ENCODE data around the gene PDILT.

PDILT gene

DNA sequence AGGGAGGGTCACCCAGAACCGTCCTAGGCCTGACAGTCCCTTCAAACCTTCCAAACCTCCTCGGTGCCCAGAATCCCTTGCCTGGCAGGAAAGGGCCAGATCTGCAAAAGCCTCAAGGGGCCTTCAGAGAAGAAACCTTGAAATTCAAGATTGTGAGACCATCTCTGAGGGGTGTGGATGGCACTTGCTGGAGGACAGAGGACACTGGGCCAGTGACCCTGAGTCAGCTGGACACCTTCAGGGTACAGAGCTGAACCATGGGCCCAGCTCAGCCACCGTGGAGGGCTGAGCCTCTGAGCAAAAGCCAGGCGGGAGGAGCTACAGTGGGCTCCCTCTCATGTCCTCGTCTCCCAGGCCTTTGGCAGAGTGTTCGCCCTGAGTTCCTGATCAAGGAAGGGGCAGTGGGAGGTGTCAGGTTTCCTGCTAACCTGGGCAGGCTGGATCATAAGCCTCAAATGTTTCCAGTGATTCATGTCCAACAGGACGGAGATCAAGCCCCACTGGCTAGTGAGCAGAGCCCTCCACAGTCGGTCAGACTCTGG is 3.0 kb downstream of the PDILT start:
- DNase-seq (ENCODE audit: low read depth), result no peak

DNA sequence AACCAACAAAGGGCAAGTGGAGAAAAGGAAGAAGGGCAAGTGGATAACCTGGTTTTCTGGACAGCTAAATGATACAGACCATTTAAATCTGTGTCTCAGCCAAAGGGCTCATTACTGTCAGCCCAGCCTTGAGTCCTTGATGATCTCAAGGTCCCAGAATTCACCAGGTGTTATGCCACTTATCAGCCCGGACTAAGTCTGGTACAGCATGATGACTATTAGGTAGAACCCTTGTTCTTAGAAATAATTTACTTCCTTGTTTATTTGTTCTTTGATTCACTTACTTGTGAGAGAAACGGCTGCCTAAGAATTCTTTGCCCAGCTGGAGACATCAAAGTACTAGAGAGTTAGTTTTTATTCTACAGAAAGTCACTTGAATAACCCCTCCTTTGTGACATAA is 3.5 kb downstream of the PDILT start:
- DNase-seq (ENCODE audit: low read depth), result no peak

DNA sequence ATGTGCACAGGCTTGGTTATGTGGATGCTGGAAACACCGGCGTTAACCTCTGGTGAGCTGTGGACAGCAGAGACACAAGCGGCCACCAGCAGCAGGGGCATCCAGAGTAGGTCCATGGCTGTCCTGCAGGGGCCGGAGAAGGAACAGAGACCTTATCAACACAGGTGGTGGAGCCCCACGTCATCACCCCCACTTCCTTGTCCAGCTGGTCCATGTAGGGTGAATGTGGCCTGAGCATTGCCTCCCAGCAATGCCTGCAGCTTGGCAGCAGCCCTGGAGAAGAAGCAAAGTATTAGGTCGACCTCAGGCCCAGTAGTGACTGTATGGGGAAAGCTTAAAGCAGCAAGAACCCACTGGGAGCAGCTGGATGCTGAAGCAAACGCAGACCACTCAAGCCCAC is 5.4 kb downstream of the PDILT start:
- no peak for DNase-seq (ENCODE audit: low read depth)

DNA sequence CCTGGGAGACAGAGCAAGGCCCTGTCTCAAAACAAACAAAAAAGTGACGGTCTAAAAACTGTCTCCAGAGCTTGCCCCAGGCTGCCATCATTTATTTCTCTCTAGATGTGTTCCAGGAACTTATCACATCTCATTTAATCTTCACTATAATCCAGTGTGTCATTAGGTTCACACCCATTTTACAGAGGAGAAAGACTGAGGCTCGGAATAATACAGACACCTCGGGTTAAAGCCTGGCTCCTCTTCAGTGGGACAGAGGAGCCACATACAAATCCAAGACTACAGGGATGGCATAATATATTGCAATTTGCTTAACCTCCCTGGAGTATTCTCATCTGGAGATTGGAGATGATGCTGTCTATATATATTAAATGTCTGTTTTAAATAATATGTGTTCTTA is 5.9 kb downstream of the PDILT start:
- no peak for DNase-seq (ENCODE audit: low read depth)

DNA sequence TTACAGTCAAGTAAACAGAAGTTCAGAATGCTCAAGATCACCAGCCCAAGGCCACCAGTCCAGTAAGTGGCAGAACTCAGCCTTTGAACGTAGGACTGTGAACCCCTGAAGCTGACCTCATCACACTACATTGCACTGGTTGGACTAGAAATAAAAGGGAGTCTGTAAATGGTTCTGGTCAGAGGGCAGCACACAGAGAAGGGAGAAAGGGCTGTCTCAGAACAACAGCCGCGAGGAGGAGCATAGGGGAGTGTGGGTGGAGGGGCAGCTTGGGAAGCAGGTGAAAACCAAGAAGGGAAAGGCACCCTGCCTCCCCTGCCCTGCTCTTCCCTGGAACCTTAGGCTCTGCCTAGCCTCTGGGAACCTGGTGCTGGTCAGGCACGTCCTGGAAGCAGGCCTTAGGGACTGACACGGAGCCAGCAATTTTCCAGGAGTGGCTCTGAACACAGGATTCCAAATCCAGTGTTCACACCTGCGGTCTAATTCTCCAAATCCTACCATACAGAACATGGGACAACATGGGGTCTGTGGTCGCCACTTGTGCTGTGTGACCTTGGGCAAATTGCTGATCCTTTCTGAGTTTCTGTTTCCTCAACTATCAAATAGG is 7.0 kb downstream of the PDILT start:
- DNase-seq (ENCODE audit: low read depth), result no peak

DNA sequence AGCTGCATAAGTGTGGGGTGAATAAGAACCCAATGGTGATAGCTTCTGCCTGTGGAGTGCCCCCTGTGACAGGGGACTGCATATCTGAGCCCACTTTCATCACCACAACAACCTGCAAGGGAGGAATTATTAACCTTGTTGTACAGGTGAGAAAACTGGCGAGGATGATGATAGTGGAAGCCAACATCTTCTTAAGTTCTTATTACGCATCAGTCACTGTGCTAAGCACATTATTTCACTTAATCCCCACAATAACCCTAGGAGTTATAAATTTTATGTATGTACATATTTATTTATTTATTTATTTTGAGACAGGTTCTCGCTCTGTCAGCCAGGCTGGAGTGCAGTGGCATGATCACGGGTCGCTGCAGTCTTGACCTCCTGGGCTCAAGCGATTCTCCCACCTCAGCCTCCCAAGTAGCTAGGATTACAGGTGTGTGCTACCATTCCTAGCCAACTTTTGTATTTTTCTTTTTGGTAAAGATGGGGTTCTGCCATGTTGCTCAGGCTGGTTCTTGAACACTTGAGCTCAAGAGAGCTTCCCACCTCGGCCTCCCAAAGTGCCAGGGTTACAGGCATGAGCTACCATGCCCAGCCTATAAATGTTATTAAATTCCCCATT is 7.6 kb downstream of the PDILT start:
- no peak for DNase-seq (ENCODE audit: low read depth)

DNA sequence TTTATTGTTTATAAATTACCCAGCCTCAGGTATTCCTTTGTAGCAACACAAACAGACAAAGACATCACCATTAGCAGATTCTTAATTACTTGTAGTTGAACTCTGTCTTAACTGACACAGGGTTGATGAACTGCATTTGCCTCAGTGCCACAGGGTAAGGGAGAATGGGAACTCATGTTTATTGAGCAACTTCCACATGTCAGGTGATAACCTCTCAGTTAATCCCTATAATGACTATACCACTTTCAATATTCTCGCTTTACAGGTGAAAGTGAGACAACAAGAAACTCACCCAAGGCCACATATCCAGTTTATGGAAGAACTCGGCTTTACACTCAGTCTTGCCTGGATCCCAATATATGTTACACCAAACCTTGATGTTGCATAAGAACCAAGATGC is 8.6 kb downstream of the PDILT start:
- no peak for DNase-seq (ENCODE audit: low read depth)

DNA sequence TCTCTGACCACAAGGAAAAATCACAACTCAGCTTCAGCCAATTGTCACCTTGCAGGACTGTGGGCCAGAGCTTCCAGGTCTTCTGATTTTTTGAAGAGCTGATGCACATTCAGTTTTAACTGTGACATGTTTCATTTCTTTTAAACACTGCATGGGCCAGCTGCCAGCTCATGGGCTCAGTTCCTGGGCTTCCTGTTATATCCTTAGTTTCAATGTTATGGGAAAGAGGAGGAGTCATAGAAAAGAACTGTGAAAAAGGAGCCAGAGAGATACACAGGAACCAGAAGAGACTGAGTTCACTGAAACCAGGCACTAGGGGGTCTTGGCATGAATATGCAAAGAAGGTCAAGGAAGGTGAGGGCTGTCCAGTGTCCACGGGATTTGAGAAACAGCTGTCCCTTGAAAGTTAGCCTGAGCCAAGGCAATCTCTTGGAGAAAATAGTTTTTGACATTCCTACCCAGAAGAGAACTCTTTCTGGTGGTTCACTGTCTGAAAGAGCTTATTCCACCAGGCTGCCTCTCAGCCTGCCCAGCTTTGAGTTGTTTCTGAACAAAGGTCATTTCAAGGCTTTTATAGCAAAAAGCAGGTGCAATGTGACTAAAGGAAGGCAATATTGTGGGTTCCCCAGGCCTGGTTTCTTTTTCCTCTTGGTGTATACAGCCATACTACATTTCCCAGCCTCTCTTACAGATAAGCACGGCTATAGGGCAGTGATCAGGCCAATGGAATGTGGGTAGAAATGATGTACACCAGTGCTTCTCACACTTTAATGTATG is 10.5 kb downstream of the PDILT start:
- no peak for DNase-seq (ENCODE audit: low read depth)

DNA sequence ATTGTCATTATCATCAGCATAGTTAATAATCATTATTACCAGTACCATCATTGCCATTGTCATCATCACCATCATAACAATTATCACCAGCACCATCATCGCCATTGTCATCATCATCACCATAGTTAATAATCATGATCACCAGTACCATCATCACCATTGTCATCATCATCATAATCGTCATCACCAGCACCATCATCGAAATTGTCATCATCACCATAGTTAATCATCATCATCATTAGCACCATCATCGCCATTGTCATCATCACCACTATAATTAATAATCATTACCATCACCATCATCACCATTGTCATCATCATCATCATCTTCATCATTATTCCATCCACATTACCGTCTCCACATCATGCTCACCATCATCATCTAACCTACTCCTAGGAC is 13.5 kb downstream of the PDILT start:
- DNase-seq (ENCODE audit: low read depth), result no peak

DNA sequence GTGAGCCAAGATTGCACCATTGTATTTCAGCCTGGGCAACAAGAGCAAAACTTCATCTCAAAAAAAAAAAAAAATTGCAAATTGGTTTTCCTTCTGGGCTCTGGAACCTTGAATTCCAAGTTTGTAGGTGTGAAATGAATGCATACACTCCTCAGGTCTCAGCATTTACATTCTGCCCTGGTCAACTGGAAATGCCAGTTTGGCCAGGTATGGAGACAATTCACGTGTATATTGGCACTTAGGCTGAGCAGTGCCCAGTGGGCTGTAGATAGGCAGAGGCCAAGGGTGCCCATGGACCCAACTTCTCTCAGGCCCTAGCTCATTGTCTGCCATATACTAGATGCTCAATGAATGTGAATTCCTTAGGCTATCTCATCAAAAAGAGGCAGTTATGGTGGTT is 15.7 kb downstream of the PDILT start:
- DNase-seq (ENCODE audit: low read depth), result no peak

DNA sequence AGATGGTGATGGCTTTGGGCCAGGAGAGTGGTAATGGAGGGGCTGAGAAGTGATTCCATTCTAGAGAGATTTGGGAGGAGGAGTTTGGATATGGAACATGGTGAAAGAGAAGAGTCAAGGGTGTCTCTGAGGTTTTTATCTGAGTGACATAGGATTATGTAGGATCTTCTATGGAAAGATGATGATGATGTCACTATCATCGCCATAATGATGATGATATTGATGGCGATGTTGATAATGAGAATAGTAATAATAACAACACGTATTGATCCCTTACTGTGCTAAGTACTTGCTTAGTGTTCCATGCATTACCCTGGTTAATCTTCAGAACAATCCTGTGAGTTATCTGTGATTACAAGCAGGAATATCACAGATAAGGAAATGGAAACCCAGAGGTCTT is 16.6 kb downstream of the PDILT start:
- DNase-seq (ENCODE audit: low read depth), result no peak

DNA sequence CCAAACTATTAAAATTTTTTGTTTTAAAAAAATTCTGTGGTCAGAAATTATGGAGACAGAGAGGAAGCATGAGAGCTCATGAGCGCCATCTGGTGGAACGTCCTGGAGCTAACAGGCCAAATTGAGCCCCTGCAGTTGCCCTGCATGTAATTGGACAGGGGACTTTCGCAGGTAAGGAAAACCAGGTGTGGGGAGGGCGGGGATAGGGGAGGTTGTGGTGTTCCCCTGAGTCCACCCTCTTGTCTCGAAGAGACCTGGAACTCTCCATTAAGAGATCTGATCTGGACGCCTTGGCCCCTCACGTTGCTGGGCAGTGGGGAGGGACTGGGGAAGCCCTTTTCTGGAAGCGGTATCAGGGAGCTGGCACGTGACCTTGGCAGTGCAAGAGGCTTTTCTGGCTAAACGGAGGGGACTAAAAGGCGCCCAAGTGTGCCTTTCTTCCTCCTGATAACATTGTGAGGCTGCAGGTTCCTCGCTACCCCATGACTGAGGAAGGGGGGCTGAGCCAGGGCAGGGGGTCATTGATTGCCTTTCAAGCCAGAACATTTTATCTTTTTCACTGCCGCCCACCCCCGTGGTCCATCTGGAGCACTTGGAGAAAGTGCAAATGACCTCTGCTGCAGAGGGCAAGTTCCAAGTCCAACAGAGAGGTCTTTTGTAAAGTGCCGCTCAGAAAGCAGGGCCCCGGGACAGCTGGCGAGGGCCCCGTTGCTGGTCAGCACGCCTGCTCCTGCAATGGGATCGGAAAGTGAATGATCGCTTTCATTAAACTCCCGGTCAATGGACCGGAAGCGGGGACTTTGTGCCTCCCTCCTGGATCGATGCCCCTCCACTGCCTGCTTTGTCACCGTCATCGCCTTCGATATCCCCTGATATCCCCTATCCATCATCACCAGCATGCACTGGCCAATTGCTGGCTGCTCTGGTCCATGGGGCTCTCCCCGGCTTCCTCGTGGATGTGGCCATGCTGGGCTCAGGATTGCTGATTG is 18.4 kb downstream of the PDILT start:
- DNase-seq (ENCODE audit: low read depth), result no peak

DNA sequence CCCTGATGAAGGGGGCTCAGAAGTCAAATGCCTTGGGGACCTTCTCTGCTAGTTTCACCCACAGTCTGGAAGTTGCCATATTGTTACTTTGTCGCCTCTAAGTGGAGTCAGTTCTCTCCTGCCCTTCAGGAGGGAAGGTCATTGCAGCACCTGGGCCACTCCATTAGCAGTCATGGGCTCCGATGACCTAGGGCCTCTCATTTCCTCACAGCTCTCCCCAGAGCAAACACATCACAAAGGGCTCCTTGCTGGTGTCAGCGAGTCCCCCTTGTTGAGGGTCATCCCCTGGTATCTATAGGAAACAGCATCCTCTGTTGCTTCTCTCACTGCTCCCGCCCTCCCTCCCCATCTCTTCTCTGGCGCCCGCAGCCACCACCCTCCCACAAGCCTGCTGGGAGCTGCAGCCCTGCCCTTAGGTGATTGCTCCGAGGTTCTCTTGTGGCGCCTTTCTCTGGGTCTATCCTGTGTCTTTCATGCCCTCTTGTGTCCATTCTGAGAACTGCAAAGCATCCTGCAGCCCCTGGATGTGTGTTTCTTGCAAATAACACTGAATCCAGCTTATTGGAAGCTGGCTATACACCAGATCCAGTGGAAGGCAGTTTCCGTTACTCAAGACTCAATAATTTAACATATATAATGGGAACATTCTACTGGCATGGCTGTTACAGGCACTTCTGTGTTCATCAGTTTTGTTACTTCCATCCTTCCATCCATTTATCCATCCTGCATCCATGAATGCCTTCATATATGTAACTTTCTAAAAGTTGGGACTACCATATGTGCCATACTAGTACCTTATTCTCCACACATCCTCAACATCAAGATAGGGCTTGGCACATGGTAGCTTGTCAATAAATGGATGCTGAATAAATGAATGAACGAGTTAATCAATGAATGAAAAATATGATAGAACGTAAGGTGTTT is 21.2 kb downstream of the PDILT start:
- peak; percentile 15 for DNase-seq (ENCODE audit: low read depth)

DNA sequence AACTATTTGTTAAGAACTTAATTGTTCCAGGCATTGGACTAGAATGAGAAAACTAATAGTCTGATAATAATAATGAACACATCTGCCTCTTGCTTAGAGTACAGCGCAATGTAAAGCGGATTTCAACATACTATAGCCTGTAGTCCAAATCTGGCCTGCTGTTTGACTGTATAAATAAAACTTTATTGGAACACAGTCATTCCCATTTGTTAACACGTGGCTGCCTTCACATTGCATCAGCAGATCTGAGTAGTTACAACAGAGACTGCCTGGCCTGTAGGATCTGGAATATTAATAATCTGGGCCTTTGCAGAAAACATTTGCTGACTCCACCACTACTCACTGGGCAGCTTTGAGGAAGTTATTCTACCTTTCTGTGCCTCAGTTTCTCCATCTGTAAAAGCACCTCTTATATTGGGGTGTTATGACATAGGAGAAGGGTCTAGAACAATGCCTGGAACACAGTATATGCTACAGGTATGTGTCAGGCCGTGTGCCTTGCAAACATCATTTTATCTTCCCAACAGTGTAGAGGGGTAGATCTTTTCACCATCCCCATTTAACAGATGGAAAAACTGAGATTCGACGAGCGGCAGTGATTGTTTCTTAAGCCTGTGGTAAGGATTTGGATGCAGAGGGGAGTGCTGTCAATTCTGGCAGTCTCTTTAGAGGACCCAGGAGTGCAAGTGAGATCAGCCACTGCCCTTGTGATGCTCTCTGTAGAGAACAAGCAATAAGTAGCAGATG is 22.2 kb downstream of the PDILT start:
- DNase-seq (ENCODE audit: low read depth), result no peak

DNA sequence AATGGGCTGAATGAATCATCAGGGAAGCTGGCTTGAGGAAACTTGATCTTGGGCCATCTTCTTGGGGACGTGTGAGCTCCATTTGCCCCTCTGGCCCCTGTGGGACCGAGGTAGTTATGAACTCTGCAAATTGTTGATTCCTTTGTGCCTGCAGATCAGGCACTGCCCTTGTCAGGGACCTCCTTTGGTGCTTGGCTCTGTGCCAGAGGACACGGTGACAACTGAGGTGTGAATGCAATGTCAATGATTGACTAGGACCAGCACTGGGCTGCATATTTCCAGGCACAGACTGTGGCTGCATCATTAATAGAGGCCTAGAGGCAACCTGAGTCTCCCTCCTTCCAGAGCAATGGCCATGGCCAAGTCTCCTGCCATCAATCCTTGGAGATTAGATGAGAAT is 23.8 kb downstream of the PDILT start:
- DNase-seq (ENCODE audit: low read depth), result no peak

DNA sequence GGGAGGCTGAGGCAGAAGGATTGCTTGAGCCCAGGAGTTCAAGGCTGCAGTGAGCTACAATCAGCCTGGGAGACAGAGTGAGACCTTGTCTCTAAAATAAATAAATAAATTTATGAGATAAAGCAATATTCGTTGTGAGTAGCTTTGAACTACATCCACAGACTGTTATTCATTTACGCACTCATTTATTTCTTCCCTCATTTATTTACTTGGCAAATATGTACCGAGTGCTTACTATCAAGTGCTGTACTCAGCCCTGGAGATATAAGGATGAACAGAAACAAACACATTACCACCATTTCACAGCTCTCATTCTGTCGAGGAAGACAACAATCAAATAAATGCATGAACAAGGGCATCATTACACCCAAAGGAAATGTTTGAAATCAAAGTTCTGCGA is 27.4 kb downstream of the PDILT start:
- no peak for DNase-seq (ENCODE audit: low read depth)

DNA sequence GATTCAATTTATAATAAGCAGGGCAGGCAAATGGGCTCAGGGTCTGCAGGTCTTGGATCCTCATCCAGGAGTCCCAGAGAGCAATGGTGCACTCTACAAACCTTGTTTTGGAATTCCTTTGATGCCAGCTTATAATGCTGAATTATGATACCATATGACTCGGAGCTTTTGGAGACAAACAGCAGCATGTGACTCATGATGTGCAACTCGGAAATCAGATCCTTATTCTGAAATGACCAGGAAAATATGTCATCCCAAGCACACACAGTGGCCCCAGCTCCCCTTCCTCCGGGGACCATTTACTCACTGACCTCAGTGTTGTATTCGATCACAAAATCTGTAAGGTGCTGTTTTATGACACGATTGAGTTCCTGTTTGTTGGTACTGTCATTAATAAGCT is 31.8 kb downstream of the PDILT start:
- DNase-seq (ENCODE audit: low read depth), result no peak

DNA sequence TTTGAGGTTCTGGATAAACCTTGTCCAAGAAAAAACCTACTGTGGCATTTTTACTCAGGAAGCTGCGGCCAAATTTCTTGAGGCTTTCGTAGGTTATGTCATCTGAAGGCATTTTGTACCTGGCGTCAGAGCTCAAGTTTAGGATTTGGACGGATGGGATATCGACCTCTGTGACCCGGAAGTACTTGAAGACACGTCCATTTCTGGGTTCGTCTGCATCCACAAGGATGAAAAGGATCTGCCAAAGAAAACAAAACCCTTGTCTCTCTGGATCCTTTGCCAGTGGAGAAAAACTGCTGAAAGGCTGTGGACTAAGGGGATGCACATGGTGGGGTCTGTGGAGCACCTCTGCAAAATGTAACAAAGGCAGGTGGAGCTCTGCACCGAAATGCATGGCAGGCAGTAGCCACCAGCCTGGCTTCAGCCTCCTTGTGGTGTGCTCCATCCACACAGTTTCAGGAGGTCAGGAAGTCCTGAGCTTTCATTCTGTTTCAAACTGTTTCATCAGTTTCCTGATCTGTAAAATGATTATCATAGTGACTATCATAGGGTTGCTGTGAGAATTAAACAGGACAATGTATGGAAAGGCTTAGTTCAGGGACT is 35.0 kb downstream of the PDILT start:
- DNase-seq (ENCODE audit: low read depth), result no peak

DNA sequence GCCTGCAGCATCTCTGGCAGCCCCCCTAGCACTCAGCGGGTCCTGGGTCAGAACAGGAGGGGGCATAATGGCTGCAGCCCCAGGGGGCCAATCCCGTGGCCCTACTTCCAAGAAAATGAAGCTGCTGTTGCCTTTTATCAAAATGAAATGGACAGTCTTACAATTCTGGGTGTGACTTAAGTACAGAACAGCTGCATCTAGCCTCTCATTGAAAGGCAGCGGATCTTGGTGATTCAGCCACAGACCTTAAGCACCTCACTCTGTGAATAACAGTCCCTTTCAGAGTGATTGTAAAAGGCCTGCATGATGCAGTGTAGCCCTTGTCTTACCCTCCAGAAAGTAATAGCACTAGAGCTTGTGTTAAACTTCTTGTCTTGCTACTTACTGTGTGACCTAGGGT is 40.5 kb downstream of the PDILT start:
- DNase-seq (ENCODE audit: low read depth), result no peak

DNA sequence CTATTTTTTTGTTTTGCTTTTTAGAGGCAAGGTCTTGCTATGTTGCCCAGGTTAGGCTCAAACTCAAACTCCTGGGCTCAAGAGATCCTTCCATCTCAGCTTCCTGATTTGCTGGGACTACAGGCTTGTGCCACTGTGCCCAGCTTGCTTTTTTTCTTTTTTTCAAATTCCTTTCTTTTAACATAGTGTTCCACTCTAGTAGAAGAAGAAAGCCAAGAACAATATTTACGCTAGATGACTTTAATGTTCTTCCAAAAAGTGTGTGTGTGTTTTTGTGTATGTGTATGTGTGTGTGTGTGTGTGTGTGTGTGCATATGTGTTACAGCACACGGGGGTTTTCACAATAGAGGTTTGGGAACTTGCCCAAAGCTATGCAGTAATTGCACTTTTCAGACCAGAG is 41.3 kb downstream of the PDILT start:
- no peak for DNase-seq (ENCODE audit: low read depth)
